AG09309 (cell line): ENCODE data around the gene CDH18.
A peak's percentile ranks its signal among the peaks of the same experiment; 100 is the strongest.

Source experiments
- DNase-seq: peaks from one replicate; pipeline ENCODE4 v3.0.0-alpha.2; 2010; ENCODE audit warnings: low read depth
- H3K4me3 ChIP-seq: 2 replicates; pipeline ENCODE4 v1.5.1; 2011; ENCODE audit warnings: mild to moderate bottlenecking, low read depth, low read length, moderate library complexity; ENCODE audit not compliant: control insufficient read depth
- TF ChIP-seq, protein P1 (sequence below): IDR thresholded peaks from 2 replicates; pipeline ENCODE4 v1.5.1; 2011; ENCODE audit warnings: mild to moderate bottlenecking, low read depth, low read length, inconsistent platforms; ENCODE audit not compliant: insufficient read depth, control insufficient read depth; ENCODE audit errors: missing control alignments

CDH18 gene

DNA sequence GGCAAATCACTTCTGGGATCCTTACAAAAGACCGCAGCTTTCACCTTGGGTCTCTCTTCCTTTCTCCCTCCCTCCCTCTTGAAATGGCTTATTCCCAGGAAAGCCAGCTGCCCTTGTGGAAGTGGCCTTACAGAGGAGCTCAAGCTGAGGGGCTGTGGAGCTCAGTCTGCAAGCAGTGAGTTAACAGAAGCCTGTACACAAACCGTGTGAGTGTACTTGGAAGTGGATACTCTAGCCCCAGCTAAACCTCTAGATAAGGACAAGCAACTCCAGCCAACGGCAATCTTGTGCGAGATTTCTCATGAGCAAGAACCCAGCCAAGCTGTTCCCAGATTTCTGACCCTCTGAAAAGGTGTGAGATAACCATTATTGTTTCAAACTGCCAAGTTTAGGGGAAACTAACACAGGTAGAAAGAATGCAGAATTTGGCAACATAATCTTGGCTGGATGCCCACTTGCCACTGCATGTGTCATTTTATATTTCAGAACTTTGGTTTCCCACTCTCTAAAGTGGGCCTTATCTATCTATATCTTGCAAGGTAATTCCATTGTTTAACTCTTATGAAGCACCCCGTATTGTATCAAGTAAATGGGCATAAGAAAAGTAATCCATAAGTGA is 85.6 kb downstream of the CDH18 start:
- no peak for DNase-seq

DNA sequence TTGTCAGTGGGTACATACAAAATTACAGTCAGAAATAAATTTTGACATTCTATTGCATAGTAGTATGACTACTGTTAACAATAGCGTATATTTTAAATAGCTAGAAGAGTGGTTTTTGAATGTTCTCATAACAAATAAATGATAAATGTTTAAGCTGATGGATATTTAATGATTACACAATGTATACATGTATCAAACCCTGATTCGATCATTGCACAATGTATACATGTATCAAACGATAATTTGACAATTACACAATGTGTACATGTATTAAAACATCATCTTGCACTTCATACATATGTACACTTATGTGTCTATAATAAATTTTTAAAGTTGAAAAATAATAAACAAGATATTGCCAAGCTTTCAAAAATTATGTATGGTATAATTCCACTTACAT is 87.7 kb downstream of the CDH18 start:
- TF ChIP-seq, protein P1, sequence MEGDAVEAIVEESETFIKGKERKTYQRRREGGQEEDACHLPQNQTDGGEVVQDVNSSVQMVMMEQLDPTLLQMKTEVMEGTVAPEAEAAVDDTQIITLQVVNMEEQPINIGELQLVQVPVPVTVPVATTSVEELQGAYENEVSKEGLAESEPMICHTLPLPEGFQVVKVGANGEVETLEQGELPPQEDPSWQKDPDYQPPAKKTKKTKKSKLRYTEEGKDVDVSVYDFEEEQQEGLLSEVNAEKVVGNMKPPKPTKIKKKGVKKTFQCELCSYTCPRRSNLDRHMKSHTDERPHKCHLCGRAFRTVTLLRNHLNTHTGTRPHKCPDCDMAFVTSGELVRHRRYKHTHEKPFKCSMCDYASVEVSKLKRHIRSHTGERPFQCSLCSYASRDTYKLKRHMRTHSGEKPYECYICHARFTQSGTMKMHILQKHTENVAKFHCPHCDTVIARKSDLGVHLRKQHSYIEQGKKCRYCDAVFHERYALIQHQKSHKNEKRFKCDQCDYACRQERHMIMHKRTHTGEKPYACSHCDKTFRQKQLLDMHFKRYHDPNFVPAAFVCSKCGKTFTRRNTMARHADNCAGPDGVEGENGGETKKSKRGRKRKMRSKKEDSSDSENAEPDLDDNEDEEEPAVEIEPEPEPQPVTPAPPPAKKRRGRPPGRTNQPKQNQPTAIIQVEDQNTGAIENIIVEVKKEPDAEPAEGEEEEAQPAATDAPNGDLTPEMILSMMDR, result no peak

More for the DNA sequence above, 85.6 kb downstream of the CDH18 start:
- TF ChIP-seq, protein P1, result no peak
- no peak overlapping the region for H3K4me3 ChIP-seq

GRCh38 chr5:19891658-19892057 is 96.3 kb downstream of the CDH18 start:
- peak; percentile 14 for DNase-seq
- no peak overlapping the region for H3K4me3 ChIP-seq
- TF ChIP-seq, protein P1, result no peak

More for the DNA sequence above, 87.7 kb downstream of the CDH18 start:
- no peak overlapping the region for H3K4me3 ChIP-seq
- no peak for DNase-seq

DNA sequence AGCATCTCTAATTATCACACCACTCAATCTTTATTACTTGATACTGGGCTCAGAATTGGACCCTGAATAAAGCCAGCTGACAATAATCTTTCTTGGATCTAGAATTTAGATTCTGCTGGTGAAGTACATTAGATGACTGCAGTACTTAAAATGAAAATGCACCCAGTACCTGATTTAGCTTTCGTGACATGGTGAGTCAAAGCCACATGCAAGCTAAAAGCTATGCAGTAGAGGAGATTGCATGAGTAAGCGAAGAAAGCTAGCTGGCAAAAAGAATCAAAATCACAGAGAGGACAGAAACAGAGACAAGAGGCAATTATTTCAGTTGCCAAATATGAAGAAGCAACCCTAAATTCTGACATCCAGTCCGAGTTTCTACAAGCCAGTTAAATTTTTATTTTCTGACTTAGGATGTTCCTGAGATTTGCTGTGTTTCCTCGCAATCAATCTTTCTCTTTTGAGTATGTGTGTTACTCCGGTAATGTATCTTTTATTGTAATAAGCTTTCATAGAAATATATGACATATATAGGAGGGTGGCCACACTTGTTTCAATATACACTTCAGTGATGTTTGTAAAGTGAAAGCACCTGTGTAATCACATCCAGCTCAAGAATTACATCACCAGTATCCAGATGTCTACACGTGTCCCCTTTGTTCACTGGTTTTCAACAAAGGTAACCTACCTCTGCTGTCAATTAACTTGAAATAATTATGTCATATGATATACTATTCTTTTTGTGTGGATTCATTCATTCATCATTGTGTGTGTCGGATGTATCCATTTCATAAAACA is 101.7 kb downstream of the CDH18 start:
- peak; percentile 49 for DNase-seq
- TF ChIP-seq, protein P1, result no peak
- H3K4me3 ChIP-seq, result no peak overlapping the region

- no peak for DNase-seq
- TF ChIP-seq, protein P1, result no peak
- H3K4me3 ChIP-seq, result no peak overlapping the region
Observed at GRCh38 chr5:19885040-19885824, 102.8 kb downstream of the CDH18 start.

GRCh38 chr5:19880859-19881436 is 107.1 kb downstream of the CDH18 start:
- DNase-seq, result no peak
- TF ChIP-seq, protein P1, result no peak
- H3K4me3 ChIP-seq, result no peak overlapping the region
